LNCaP clone FGC (cell line): ENCODE data around the gene MAPK8.

ENCODE experiments used
- DNase-seq: peaks from one replicate; pipeline ENCODE4 v3.0.0-alpha.2; 2011; ENCODE audit warnings: low read depth
- H3K4me3 ChIP-seq: 2 replicates; pipeline ENCODE4 v1.5.1; 2011; ENCODE audit warnings: mild to moderate bottlenecking, low read depth, low read length, control low read depth
- TF ChIP-seq, protein P1 (sequence below): IDR thresholded peaks from 2 replicates; pipeline ENCODE4 v1.5.1; 2012; ENCODE audit warnings: mild to moderate bottlenecking; ENCODE audit not compliant: control insufficient read depth, insufficient read depth; ENCODE audit errors: extremely low read depth

MAPK8 gene

DNA sequence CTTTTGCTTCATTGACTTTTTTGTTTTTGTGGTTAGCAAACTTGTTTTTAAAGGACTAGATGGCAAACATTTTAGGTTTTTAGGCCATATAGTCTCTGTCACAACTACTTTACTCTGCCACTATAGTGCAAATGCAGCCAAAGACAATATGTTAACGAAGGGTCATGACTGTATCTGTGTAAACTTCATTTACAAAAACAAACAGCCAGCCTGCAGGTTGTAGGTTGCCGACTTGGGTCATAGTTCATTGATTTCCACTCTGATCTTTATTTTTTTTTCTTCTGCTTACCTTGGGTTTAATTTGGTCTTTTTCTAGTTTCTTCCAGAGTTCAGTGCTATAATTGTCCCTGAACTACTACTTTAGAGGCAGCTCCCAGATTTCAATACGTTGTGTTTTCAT, 178.4 kb downstream of the MAPK8 start:
- TF ChIP-seq, protein P1, sequence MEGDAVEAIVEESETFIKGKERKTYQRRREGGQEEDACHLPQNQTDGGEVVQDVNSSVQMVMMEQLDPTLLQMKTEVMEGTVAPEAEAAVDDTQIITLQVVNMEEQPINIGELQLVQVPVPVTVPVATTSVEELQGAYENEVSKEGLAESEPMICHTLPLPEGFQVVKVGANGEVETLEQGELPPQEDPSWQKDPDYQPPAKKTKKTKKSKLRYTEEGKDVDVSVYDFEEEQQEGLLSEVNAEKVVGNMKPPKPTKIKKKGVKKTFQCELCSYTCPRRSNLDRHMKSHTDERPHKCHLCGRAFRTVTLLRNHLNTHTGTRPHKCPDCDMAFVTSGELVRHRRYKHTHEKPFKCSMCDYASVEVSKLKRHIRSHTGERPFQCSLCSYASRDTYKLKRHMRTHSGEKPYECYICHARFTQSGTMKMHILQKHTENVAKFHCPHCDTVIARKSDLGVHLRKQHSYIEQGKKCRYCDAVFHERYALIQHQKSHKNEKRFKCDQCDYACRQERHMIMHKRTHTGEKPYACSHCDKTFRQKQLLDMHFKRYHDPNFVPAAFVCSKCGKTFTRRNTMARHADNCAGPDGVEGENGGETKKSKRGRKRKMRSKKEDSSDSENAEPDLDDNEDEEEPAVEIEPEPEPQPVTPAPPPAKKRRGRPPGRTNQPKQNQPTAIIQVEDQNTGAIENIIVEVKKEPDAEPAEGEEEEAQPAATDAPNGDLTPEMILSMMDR = no peak
- no peak overlapping the region for H3K4me3 ChIP-seq

DNA sequence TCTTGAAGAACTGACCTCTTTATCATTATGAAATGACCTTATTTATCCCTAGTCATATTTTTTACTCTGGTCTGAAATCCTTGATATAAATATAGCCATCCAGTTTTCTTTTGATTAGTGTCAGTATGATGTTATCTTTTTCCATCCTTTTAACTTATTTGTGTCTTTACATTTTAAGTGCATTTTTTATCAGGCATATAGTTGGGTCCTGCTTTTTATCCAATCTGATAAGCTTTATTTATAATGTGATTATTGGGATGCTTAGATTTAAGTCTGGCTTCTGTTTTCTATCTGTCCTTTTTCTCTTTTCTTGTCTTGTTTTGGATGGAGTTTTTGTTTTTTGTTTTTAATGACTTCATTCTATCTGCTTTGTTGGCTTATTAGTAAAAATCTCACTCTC, 179.2 kb downstream of the MAPK8 start:
- TF ChIP-seq, protein P1 = no peak
- DNase-seq = no peak
- H3K4me3 ChIP-seq = no peak overlapping the region

More for the DNA sequence above, 178.4 kb downstream of the MAPK8 start:
- DNase-seq = no peak

DNA sequence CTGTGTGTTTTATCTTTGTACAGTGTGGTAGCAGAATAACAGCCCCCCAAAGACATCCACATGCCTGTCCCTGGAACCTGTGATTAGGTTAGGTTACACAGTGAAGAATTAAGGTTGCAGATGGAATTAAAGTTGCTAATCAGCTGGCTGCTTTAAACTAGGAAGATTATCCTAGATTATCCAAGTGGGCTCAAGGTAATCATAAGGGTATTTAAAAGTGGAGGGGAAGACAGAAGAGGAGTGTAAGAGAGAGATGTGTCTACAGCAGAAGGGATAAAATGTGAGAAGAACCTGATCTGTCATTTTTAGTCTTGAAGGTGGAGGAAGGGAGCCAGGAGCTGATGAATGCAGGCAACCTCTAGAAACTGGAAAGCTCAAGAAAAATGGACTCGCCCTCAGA, 180.8 kb downstream of the MAPK8 start:
- no peak overlapping the region for H3K4me3 ChIP-seq
- TF ChIP-seq, protein P1 = no peak
- no peak for DNase-seq
